Spleen (tissue), 11 donors: Measurements from ENCODE around the gene SSR4. TPM values are rescaled to one million over a fixed set of nuclear protein-coding genes. Genes with fewer than 3 reads are reported as not detected.

ENCODE experiments used
- DNase-seq: peaks from one replicate; pipeline ENCODE4 v3.0.0-alpha.2; 2020
- H3K27ac ChIP-seq, 8 donors: fragments of 200-600 bp; sonication (generic) in 7 of 8; 1 replicate in 4 of 8; 2 replicates in 4 of 8; pipeline versions ENCODE4 v1.5.0 to v1.8.0; 2016 to 2021; ENCODE audit warnings: inconsistent platforms in 4 of 8, mild to moderate bottlenecking in 4 of 8, moderate library complexity in 1 of 8
- H3K27me3 ChIP-seq, 7 donors: fragments of 200-600 bp; sonication (generic) in 6 of 7; replicated peaks in 1 of 7; 1 replicate in 4 of 7; 2 replicates in 3 of 7; pipeline versions ENCODE4 v1.5.0 to v1.8.0; 2016 to 2021; ENCODE audit warnings: inconsistent platforms in 3 of 7, mild to moderate bottlenecking in 1 of 7
- H3K36me3 ChIP-seq, 6 donors: fragments of 200-600 bp; sonication (generic) in 5 of 6; 1 replicate in 4 of 6; 2 replicates in 2 of 6; pipeline versions ENCODE4 v1.5.0 to v1.8.0; 2016 to 2021; ENCODE audit warnings: inconsistent platforms in 2 of 6
- H3K4me1 ChIP-seq, 6 donors: fragments of 200-600 bp; sonication (generic) in 5 of 6; 1 replicate in 3 of 6; 2 replicates in 3 of 6; pipeline versions ENCODE4 v1.5.0 to v1.8.0; 2016 to 2021; ENCODE audit warnings: inconsistent platforms in 3 of 6
- H3K4me3 ChIP-seq, 8 donors: fragments of 200-600 bp; sonication (generic) in 7 of 8; 1 replicate in 4 of 8; 2 replicates in 4 of 8; pipeline versions ENCODE4 v1.5.0 to v1.8.0; 2016 to 2021; ENCODE audit warnings: inconsistent platforms in 4 of 8, mild to moderate bottlenecking in 4 of 8, moderate library complexity in 2 of 8
- H3K9me3 ChIP-seq, 8 donors: fragments of 200-600 bp; sonication (generic) in 7 of 8; 1 replicate in 4 of 8; 2 replicates in 4 of 8; pipeline versions ENCODE4 v1.5.0 to v1.8.0; 2016 to 2021; ENCODE audit warnings: inconsistent platforms in 4 of 8
- CTCF ChIP-seq, 11 experiments: fragments of 200-600 bp in 7 of 11; fragments of 450-650 bp in 4 of 11; sonication (generic) in 4 of 11; IDR thresholded peaks in 8 of 11; conservative IDR thresholded peaks in 3 of 11; 1 replicate in 7 of 11; 2 replicates in 4 of 11; pipeline versions ENCODE4 v1.4.0 to v1.8.0; 2016 to 2021; ENCODE audit warnings: antibody characterized with exemption in 11 of 11, inconsistent platforms in 4 of 11, mild to moderate bottlenecking in 1 of 11
- POLR2A ChIP-seq, 3 donors: fragments of 450-650 bp; IDR thresholded peaks; one replicate each; pipeline ENCODE4 v1.5.1; 2017; ENCODE audit warnings: antibody characterized with exemption in 3 of 3, mild to moderate bottlenecking in 1 of 3
- POLR2AphosphoS5 ChIP-seq, 3 donors: sonication (generic); formaldehyde crosslinking; IDR thresholded peaks; one replicate each; pipeline ENCODE4 v1.5.1; 2017; ENCODE audit warnings: antibody characterized with exemption in 3 of 3
- WGBS, 5 donors: extraction: QIAGEN DNeasy Blood & Tissue Kit in 3 of 5; methylation state at CpG; one replicate each; pipeline versions ENCODE4 v1.1.5 to v1.1.7; 2013 to 2018; 5-methylcytosine and 5-hydroxymethylcytosine counted together
- intact Hi-C: fragments of 100-400 bp; cut with DNase I; formaldehyde crosslinking; loops from one replicate; pipeline ENCODE4 v1.15.0; 2023; ENCODE audit warnings: low total_unique reads
- polyA plus RNA-seq, 3 donors: library from polyadenylated mRNA; stranded (reverse); fragments of 200-250 nt; gene quantifications; one replicate each; pipeline ENCODE4 v1.2.1, GENCODE V29; 2013
- total RNA-seq, 7 donors: library from RNA; depleted of rRNA in 3 of 7; stranded (reverse); fragments of >200 nt in 3 of 7; fragmentation: NEBNext Ultra II Directional in 4 of 7; extraction: Animal tissue kit (Norgen Biotek cat#: 25700) in 4 of 7; gene quantifications; one replicate each; pipeline versions ENCODE4 v1.1.0 to v1.2.1, GENCODE V29; 2016 to 2021
- donor health status: healthy with polysubstance abuse.
- donor health status: DM: no; HTN: no; CAD: no; lungs with moderate emphysema.
- donor health status: DM: no; HTN: no; CAD: no.
- donor health status: Bipolar disorder and iron deficiency.
- donor health status: healthy.
- donor health status: DM: no; HTN: no; CAD: no.
- donor health status: DM: yes; HTN: yes; CAD: no.

The SSR4 gene
- total and polyA plus RNA-seq, 10 donors = 144 to 488 (median 255) TPM

GRCh38 chrX:153774576-153775292, 19.7 kb upstream of the SSR4 start:
- Histone ChIP-seq H3K36me3 (no peaks in the 10 kb centered on the region), H3K4me1 (no peaks in the 10 kb centered on the region), H3K4me3 (no peak overlapping the region), H3K27me3 (peaks cover 0 to 33% (median 0%) of the 10 kb centered on the region in 7 donors), H3K27ac (no peak overlapping the region), H3K9me3 (no peaks in the 10 kb centered on the region)
- peak; percentile 64 for DNase-seq
- intact Hi-C loops = no loop called here
- TF ChIP-seq POLR2A (IDR thresholded peaks at IDR 0.05) (no peak), POLR2AphosphoS5 (IDR thresholded peaks at IDR 0.05) (no peak), CTCF (IDR thresholded peaks at IDR 0.05 in 8 of 11, conservative IDR thresholded peaks at IDR 0.05 in 3 of 11) (no peak)
- WGBS, 5 donors = 86 to 94% (median 91%) methylated on average over 11 to 37 of the region's 37 CpGs; no CpG with 5 or more reads in 1 of the 5 donors

- Histone ChIP-seq H3K27me3 (peaks cover 0 to 35% (median 3%) of the 10 kb centered on the region in 7 donors), H3K4me1 (peaks cover 0 to 4% (median 1%) of the 10 kb centered on the region in 6 donors), H3K27ac (no peak overlapping the region), H3K36me3 (no peaks in the 10 kb centered on the region), H3K4me3 (no peak overlapping the region), H3K9me3 (no peaks in the 10 kb centered on the region)
- intact Hi-C loops = no loop called here
- 90 to 94% (median 92%) methylated on average over 16 to 42 of the region's 42 CpGs for WGBS, 5 donors
- TF ChIP-seq CTCF (IDR thresholded peaks at IDR 0.05 in 8 of 11, conservative IDR thresholded peaks at IDR 0.05 in 3 of 11) (no peak), POLR2A (IDR thresholded peaks at IDR 0.05) (no peak), POLR2AphosphoS5 (IDR thresholded peaks at IDR 0.05) (no peak)
- peak; percentile 64 for DNase-seq
Measured at GRCh38 chrX:153775293-153776119, 19.0 kb upstream of the SSR4 start.

- 78 to 94% (median 87%) methylated on average over 4 to 20 of the region's 20 CpGs; no CpG with 5 or more reads in 1 of the 5 donors for WGBS, 5 donors
- no peaks in the 10 kb centered on the region for H3K36me3 ChIP-seq
- H3K9me3 ChIP-seq = no peaks in the 10 kb centered on the region
- no peak overlapping the region for H3K27ac ChIP-seq
- DNase-seq = no peak
- H3K4me3 ChIP-seq = no peak overlapping the region
- peaks cover 0 to 11% (median 5%) of the 10 kb centered on the region in 6 donors for H3K4me1 ChIP-seq
- TF ChIP-seq CTCF (IDR thresholded peaks at IDR 0.05 in 8 of 11, conservative IDR thresholded peaks at IDR 0.05 in 3 of 11) (no peak), POLR2A (IDR thresholded peaks at IDR 0.05) (no peak), POLR2AphosphoS5 (IDR thresholded peaks at IDR 0.05) (no peak)
- peaks cover 0 to 41% (median 8%) of the 10 kb centered on the region in 7 donors for H3K27me3 ChIP-seq
- intact Hi-C loops = no loop called here
Measured at GRCh38 chrX:153776120-153776599, 18.3 kb upstream of the SSR4 start.
